Measurements from ENCODE around the gene PDZD2.

- TF ChIP-seq CTCF (IDR thresholded peaks at IDR 0.05) (no peak), POLR2AphosphoS5 (IDR thresholded peaks at IDR 0.05) (no peak), EP300 (IDR thresholded peaks at IDR 0.05) (no peak)
Observed at GRCh38 chr5:31786090-31786631, 147.2 kb downstream of the PDZD2 start.

Measured in stomach (tissue), 4 donors.